Retinal pigment epithelial cell (primary cell): Measurements from ENCODE around the gene ITIH3.

Experiments
- DNase-seq: peaks from one replicate; pipeline ENCODE4 v3.0.0-alpha.2; 2010; ENCODE audit warnings: low read depth
- H3K4me3 ChIP-seq: 2 replicates; pipeline ENCODE4 v1.5.1; 2011; ENCODE audit warnings: mild to moderate bottlenecking, low read length, control low read depth, moderate library complexity
- CTCF ChIP-seq: conservative IDR thresholded peaks from 2 replicates; pipeline ENCODE4 v1.5.1; 2011; ENCODE audit warnings: low read depth, low read length, control low read depth, inconsistent platforms

Gene ITIH3

GRCh38 chr3:52841211-52841980, 46.8 kb downstream of the ITIH3 start:
- no peak for TF ChIP-seq CTCF
- DNase-seq: no peak
- H3K4me3 ChIP-seq: no peak overlapping the region

- no peak for TF ChIP-seq CTCF
- DNase-seq: no peak
- H3K4me3 ChIP-seq: no peak overlapping the region
Measured at GRCh38 chr3:52841981-52842340, 47.4 kb downstream of the ITIH3 start.

- no peak for TF ChIP-seq CTCF
- DNase-seq: no peak
Measured at GRCh38 chr3:52842424-52842823, 47.8 kb downstream of the ITIH3 start.

GRCh38 chr3:52843108-52843865, 48.7 kb downstream of the ITIH3 start:
- H3K4me3 ChIP-seq: no peak overlapping the region
- no peak for TF ChIP-seq CTCF
- DNase-seq: no peak

More at GRCh38 chr3:52842424-52842823, 47.8 kb downstream of the ITIH3 start:
- no peak overlapping the region for H3K4me3 ChIP-seq

GRCh38 chr3:52843881-52844280, 49.3 kb downstream of the ITIH3 start:
- no peak for DNase-seq
- H3K4me3 ChIP-seq: no peak overlapping the region
- no peak for TF ChIP-seq CTCF

GRCh38 chr3:52844290-52844975, 49.8 kb downstream of the ITIH3 start:
- no peak overlapping the region for H3K4me3 ChIP-seq
- no peak for TF ChIP-seq CTCF
- no peak for DNase-seq
